DMS153 treated with DMSO at 0.1 percent for 48 hours (cell line): ENCODE results near the gene PAQR7.

ENCODE experiments used
- DNase-seq: peaks from one replicate; lab custom pipeline; 2025; ENCODE audit not compliant: unreplicated experiment; lab: John Stamatoyannopoulos, UW

The PAQR7 gene

GRCh38 chr1:25818569-25818968 is 56.9 kb downstream of the PAQR7 start:
- DNase-seq: no peak

- DNase-seq: peak; percentile 19
Measured at GRCh38 chr1:25817840-25818501, 57.5 kb downstream of the PAQR7 start.

GRCh38 chr1:25816112-25816718 is 59.3 kb downstream of the PAQR7 start:
- DNase-seq: no peak

- DNase-seq: no peak
Measured at GRCh38 chr1:25815208-25816111, 60.0 kb downstream of the PAQR7 start.

- DNase-seq: no peak
Measured at GRCh38 chr1:25814549-25815087, 60.9 kb downstream of the PAQR7 start.

GRCh38 chr1:25813734-25814471 is 61.6 kb downstream of the PAQR7 start:
- no peak for DNase-seq

GRCh38 chr1:25813071-25813733 is 62.3 kb downstream of the PAQR7 start:
- DNase-seq: no peak
